HG03442 (cell line): ENCODE measurements around the gene PNMA3.
"Not testable (repeated sequence)": the region's sequence is repeated elsewhere in the genome, so short reads cannot be mapped to it uniquely, and the experiment has no call there.

Experiments
- ATAC-seq: cut with Tn5 transposase; IDR thresholded peaks from one replicate; pipeline ENCODE4 v1.9.1; 2021; ENCODE audit warnings: mild to moderate bottlenecking, moderate library complexity; ENCODE audit not compliant: unreplicated experiment

PNMA3 gene

DNA sequence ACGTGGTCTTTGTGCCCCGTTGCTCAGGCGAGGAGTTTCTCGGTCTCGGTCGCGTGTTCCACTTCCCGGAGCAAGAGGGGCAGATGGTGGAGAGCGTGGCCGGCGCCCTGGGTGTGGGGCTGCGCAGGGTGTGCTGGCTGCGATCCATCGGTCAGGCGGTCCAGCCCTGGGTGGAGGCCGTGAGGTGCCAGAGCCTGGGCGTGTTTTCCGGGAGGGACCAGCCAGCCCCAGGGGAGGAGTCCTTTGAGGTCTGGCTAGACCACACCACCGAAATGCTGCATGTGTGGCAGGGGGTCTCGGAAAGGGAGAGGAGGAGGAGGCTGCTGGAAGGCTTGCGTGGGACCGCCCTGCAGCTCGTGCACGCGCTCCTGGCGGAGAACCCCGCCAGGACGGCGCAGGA is 17.1 kb downstream of the PNMA3 start:
- not testable (repeated sequence) for ATAC-seq

DNA sequence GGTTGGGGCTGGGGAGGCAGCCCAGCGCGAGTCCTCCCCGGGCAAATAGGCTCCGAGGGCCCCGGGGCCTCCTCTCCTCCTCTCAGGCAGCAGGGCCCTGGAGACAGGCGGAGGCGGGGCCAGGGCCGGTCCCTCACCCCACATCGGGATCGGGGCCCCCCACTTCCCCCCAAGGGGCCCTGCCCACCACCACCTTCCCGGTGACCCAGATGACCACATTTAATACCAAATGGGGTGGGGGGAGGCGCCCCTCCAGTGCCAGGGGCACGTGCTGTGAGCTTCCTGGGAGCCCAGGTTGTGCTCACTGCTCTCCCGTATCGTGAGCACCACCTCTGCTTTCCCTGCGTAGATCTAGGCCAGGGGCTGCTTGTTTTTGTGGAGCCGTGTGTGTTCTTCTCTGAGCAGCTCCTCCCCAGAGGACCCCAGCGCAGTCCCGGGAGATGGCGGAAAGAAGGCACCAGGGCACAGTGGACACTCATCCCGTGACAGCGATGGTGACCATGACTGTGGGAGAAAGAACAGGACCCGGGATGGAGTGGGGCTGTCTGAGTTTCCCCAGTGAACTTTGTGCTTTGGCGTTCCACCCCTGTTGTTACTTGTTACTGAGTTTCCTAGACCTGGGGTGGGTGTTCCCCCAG is 18.1 kb downstream of the PNMA3 start:
- ATAC-seq, result no peak

DNA sequence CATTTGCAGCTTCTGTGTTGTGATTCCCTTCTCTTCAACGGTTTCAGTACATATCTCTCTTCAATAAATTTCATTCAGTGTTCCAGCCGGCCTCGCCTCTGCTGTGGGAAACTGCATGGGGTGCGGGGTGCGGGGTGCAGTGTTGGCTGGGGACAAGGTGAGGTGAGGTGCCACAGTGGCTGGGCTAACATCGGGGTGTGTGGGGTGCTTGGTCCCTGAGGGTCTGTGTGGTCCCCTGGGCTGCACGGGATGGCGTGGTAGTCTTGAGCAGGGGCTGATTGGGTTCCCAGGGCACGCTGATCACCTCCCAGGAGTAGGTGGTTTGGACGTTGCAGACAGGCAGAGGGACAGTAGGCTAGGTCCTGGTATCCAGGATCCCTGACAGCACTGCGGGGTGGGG is 18.7 kb downstream of the PNMA3 start:
- no peak for ATAC-seq

DNA sequence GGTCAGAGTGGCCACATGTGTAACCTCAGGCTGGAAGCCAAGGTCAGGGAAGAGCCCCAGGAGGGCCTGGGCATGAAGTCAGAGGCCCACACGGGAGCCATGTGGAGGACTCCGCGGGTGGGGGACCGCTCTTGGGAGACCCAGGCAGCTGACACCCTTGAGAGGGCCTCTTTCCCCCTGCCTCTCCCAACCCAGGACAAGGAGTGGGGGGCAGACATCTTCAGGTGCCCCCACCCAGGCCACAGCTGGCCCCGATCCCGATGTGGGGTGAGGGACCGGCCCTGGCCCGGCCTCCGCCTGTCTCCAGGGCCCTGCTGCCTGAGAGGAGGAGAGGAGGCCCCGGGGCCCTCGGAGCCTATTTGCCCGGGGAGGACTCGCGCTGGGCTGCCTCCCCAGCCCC is 19.1 kb downstream of the PNMA3 start:
- ATAC-seq, result no peak

DNA sequence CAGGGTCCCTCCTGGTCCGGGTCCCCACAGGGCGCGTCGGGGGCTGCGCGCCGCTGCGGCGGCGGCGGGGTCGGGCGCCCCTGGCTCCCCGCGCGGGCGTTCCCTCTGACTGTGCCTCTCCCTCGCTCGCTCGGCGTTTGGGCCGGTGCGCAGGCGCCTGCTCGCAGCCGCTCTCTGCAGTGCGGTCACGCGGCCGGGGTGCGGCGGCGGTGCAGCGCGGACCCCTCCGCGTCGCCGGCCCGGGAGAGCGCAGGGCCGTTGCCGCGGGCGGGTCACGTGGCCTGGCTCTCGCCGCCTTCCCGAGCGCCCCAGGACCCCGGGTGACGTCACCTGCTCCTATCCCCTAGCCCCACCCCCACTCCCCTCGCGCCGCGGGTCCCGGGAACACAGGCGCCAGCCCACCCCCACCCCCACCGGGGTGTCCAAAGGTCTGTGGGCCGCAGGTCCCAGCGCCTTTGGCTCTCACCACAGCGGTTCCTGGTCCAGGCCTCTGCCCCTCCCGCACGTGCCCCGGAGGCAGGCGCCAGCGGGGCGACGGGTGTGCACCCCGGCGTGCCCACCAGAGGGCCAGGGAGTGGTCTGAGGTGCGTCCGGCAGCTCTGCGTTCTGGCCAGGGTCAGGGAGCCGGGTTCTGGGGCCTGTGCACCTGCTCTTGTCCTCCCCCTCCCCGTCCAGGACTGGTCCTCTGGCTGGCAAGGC is 21.3 kb downstream of the PNMA3 start:
- ATAC-seq, result not testable (repeated sequence)

DNA sequence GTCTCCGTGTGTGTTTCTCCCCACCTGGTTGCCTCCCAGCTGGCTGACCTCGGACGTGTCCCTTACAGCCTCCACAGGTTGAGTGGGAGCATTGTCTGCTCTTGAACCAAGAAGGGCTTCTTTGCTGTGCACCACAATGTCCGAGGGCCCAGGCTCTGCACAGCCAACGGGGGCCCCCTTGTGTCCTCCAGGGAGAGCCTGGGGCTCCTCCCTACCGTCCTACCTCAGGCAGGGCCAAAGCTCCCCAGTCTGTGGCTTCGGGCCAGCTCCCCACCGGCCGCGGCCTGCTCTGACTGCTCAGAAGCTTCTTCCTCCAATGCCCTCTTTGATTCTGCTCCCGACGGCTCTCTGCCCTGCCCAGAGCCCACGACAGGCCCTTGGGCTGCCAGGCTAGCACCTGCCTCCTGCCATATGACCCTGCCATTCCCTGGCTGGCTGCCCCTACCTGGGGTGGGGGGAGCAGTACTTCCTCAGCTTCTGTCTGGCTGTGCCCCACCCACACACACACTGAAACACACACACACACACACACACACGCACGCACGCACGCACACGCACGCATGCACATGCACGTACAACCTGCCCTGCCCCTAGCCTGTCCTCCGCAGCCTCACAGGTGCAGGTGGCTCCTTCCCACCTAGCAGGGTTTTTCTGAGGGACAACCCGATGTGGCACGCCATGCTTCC is 27.1 kb downstream of the PNMA3 start:
- not testable (repeated sequence) for ATAC-seq

DNA sequence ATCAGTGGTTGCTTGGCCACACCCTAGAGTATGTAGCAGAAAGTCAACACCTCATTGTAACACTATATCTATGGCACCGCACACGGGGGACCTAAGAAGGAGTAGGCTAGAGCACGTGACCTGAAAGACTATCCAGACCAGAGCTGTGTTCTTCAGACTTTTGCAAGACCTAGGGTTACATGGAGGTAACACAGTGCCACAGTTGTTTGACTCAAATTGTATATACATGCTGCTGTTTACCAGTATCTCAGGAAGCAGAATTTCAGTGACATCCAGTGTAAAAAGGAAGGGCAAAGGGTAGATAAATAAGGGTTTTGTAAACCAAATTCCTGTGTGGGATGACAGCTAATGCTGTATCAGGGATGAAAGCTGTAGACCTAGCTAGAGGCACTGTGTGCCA is 46.1 kb downstream of the PNMA3 start:
- ATAC-seq, result no peak

DNA sequence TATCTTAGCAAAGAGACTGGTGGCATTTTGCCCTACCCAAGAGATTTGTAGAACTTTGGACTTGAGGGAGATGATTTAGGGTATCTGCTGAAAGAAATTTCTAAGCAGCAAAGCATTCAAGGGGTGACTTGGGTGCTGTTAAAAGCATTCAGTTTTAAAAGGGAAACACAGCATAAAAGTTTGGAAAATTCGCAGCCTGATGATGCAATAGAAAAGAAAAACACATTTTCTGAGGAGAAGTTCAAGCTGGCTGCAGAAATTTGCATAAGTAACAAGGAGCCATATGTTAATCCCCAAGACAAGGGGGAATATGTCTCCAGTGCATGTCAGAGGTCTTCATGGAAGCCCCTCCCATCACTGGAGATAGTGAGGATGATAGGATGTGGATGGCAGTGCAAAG is 48.7 kb downstream of the PNMA3 start:
- not testable (repeated sequence) for ATAC-seq

DNA sequence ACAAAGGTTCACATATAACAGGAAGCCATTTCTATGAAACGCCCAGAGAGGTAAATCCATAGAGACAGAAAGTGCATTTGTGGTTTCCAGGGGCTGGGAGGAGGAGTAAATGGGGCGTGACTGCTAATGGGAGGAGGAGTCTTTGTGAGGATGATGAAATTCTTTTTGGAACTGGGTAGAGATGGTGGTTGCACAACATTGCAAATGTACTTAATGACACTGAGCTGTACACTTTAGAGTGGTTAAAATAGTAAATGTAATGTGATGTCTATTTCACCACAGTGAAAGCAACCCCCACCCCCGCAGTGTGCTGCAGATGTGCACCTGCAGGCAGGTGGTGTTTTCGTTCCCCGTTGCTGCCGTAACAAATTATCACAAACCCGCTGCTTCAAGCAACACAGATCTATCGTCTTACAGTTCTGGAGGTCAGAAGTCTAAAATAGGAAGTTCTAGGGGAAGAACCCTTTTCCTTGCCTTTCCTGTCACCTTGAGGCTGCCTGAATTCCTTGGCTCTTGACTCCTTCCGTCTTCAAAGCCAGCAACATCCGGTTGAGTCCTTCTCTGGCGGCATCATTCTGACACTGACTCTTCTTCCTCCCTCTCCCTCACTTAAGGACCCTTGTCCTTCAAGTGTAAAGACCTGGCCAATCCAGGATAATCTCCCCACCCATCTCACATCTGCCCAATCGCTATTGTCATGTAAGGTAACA is 50.0 kb downstream of the PNMA3 start:
- ATAC-seq, result not testable (repeated sequence)
